HG02571 (cell line): Measurements from ENCODE around the gene IFT22.
"Not testable (repeated sequence)": the region's sequence is repeated elsewhere in the genome, so short reads cannot be mapped to it uniquely, and the experiment has no call there.

ENCODE experiments used
- ATAC-seq: cut with Tn5 transposase; IDR thresholded peaks from one replicate; pipeline ENCODE4 v1.9.1; 2021; ENCODE audit warnings: mild to moderate bottlenecking, moderate library complexity; ENCODE audit not compliant: unreplicated experiment

IFT22 gene

DNA sequence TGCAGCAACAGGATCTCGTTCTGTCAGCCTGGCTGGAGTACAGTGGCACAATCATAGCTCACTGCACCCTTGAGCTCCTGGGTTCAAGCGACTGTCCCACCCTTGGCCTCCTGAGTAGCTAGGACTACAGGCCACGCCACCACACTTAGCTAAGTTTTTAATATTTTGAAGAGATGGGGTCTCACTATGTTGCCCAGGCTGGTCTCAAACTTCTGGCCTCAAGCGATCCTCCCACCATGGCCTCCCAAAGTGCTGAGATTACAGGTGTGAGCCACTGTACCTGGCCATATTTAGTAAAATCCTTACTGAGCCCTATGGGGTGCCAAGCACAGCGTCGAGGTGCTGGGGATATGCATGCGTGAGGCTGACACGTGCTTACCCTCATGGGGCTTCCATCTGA, 40.7 kb downstream of the IFT22 start:
- ATAC-seq: not testable (repeated sequence)

GRCh38 chr7:101278461-101279292, 42.9 kb downstream of the IFT22 start:
- no peak for ATAC-seq

DNA sequence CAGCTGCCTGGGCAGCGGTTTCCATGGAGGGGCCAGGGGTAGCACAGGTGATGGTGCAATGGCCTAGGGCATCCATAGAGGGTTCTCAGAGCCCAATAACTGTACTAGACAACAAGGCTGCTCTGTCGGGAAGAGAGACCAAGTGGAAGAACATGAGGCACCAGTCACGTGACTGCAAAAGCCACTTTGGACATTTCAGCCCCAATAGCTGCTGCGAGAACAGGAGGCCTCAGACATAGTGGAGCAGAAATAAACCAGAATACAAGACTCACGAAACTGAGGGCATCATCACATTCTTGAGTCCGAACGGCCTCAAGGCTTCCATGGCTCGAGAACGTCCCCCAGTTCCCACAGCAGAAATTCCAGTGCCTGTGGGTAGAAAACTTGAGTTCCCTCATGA, 44.5 kb downstream of the IFT22 start:
- ATAC-seq: no peak

DNA sequence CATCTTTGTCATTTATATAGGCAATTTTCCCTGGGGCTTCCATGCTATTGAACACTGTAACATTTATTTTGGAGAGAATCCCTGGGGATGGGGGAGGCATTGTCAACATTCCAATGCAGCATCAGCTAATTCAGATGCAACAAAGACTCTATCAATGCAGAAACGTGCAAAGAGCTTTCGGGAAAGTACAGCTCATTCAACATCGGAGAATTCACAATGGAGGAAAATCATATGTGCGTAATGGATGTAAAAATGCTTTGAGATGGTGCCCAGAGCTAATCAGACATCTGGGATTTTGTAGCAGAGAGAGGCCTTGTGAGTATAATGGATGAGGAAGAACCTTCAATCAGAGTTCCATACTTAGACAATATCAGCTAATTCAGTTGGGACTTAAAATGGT, 48.4 kb downstream of the IFT22 start:
- no peak for ATAC-seq

DNA sequence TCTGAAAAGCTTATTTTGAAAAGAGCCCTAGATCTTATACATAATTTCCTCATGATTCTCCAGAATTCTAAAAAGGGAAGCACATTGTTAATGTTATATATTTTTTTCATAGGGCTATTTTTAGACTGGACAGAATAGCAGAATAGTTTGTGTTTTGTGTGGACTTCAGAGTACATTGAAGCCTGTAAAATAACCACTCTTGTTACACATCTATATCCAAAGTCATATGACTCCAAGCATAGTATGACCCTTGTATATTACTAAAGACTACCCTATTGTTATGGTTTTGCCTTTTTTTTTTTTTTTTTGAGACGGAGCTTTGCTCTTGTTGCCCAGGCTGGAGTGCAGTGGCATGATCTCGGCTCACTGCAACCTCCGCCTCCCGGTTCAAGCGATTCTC, 50.6 kb downstream of the IFT22 start:
- no peak for ATAC-seq

- ATAC-seq: no peak
Measured at GRCh38 chr7:101269664-101270063, 51.9 kb downstream of the IFT22 start.

DNA sequence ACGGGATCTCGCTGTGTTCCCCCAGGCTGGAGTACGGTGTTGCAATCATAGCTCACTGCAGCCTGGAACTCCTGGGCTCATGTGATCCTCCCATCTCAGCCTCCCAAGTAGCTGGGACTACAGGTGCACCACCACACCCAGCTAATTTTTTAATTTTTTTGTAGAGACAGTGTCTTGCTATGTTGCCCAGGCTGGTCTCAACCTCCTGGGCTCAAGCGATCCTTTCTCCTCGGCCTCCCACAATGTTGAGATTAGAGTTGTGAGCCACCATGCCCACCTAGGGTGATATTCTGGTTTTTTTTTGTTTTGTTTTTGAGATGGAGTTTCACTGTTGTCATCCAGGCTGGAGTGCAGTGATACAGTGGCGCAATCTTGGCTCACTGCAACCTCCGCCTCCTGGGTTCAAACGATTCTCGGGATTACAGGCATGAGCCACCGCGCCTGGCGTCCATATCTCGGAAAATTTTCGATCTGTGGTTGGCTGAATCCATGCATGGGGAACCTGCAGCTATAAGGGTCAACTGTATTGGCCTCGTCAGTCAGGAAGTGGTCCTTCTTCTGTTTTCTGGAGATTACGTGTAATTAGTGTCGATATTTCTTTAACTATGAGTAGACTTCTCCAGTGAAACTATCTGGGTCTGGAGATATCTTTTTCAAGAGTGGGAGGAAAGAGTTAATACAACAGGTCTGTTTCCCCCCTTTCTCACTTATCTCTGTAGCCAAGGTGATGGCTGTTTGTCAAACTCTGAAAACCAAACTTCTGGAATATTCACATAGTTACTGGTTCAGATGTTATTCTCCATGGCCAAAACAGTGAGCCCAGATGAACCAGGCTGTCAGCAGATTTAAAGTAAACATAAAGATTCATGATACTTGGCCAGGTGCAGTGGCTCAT, 55.7 kb downstream of the IFT22 start:
- ATAC-seq: no peak

- not testable (repeated sequence) for ATAC-seq
Measured at GRCh38 chr7:101264102-101264706, 57.4 kb downstream of the IFT22 start.
